GF-D8 (cell line): ENCODE data around the gene RPS27L.
"Not testable (repeated sequence)": the region's sequence is repeated elsewhere in the genome, so short reads cannot be mapped to it uniquely, and the experiment has no call there.

ENCODE experiments used
- DNase-seq: peaks from one replicate; lab custom pipeline; 2025; lab: John Stamatoyannopoulos, UW

RPS27L gene

GRCh38 chr15:63140936-63141335, 16.3 kb downstream of the RPS27L start:
- DNase-seq: no peak

GRCh38 chr15:63136742-63137141, 20.5 kb downstream of the RPS27L start:
- no peak for DNase-seq

GRCh38 chr15:63135804-63136203, 21.5 kb downstream of the RPS27L start:
- no peak for DNase-seq

- no peak for DNase-seq
Measured at GRCh38 chr15:63135281-63135680, 22.0 kb downstream of the RPS27L start.

GRCh38 chr15:63134245-63134985, 22.9 kb downstream of the RPS27L start:
- no peak for DNase-seq

- DNase-seq: no peak
Measured at GRCh38 chr15:63133786-63134185, 23.5 kb downstream of the RPS27L start.

GRCh38 chr15:63126726-63127125, 30.6 kb downstream of the RPS27L start:
- DNase-seq: no peak

GRCh38 chr15:63124506-63124905, 32.8 kb downstream of the RPS27L start:
- no peak for DNase-seq

- DNase-seq: peak; percentile 25
Measured at GRCh38 chr15:63122002-63122875, 35.0 kb downstream of the RPS27L start.

- DNase-seq: peak; percentile 44
Measured at GRCh38 chr15:63121382-63122001, 35.8 kb downstream of the RPS27L start, which contains the start of gene LACTB. TSS of gene LACTB (plus strand) at chr15:63121861. CDS start at chr15:63121872, 11 bp downstream.

GRCh38 chr15:63118854-63119253, 38.4 kb downstream of the RPS27L start:
- DNase-seq: no peak

- DNase-seq: no peak
Measured at GRCh38 chr15:63114465-63114864, 42.8 kb downstream of the RPS27L start.

- DNase-seq: no peak
Measured at GRCh38 chr15:63112871-63113270, 44.4 kb downstream of the RPS27L start.

GRCh38 chr15:63111481-63111880, 45.8 kb downstream of the RPS27L start:
- no peak for DNase-seq

- DNase-seq: no peak
Measured at GRCh38 chr15:63110428-63111026, 46.8 kb downstream of the RPS27L start.

- no peak for DNase-seq
Measured at GRCh38 chr15:63109920-63110319, 47.4 kb downstream of the RPS27L start.

- DNase-seq: no peak
Measured at GRCh38 chr15:63109498-63109897, 47.8 kb downstream of the RPS27L start.

GRCh38 chr15:63107895-63108546, 49.3 kb downstream of the RPS27L start:
- DNase-seq: no peak

GRCh38 chr15:63105354-63105753, 51.9 kb downstream of the RPS27L start:
- not testable (repeated sequence) for DNase-seq

- no peak for DNase-seq
Measured at GRCh38 chr15:63104727-63105126, 52.5 kb downstream of the RPS27L start.

GRCh38 chr15:63103416-63103815, 53.9 kb downstream of the RPS27L start:
- DNase-seq: no peak

GRCh38 chr15:63099581-63099980, 57.7 kb downstream of the RPS27L start:
- not testable (repeated sequence) for DNase-seq
